ENCODE measurements around the gene AKAP7.

AKAP7 gene

GRCh38 chr6:131161987-131162386, 26.7 kb downstream of the AKAP7 start:
- no peak overlapping the region for H3K27ac Mint-ChIP-seq
- no peak overlapping the region for H3K4me3 Mint-ChIP-seq
- ATAC-seq: no peak
- H3K4me1 Mint-ChIP-seq: no peaks in the 10 kb centered on the region
- H3K27me3 Mint-ChIP-seq: no peaks in the 10 kb centered on the region
- peaks cover 13% of the 10 kb centered on the region for H3K36me3 Mint-ChIP-seq
- no peaks in the 10 kb centered on the region for H3K9me3 Mint-ChIP-seq

DNA sequence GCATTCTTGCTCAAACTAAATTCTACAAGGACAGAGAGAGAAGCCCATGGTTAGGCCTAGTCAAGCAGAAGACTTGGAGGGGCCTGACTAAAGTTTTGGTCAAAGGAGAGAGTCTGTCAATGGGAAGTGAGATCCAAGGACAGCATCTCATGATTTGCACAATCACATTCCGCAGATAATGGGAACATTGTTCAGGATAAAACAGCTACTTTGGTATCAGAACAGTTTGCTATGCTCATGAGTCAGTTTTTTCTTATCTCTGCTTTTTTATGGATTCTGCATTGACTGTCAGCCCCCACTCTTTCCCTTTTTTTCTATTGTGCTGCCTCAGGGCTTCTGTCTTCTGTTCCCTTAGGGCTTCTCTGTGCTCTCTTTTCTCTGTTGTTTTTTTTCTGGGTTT, 28.6 kb downstream of the AKAP7 start:
- H3K27ac Mint-ChIP-seq: no peak overlapping the region
- H3K4me1 Mint-ChIP-seq: no peaks in the 10 kb centered on the region
- no peak overlapping the region for H3K4me3 Mint-ChIP-seq
- ATAC-seq: no peak
- peaks cover 13% of the 10 kb centered on the region for H3K36me3 Mint-ChIP-seq
- no peaks in the 10 kb centered on the region for H3K27me3 Mint-ChIP-seq
- no peaks in the 10 kb centered on the region for H3K9me3 Mint-ChIP-seq

DNA sequence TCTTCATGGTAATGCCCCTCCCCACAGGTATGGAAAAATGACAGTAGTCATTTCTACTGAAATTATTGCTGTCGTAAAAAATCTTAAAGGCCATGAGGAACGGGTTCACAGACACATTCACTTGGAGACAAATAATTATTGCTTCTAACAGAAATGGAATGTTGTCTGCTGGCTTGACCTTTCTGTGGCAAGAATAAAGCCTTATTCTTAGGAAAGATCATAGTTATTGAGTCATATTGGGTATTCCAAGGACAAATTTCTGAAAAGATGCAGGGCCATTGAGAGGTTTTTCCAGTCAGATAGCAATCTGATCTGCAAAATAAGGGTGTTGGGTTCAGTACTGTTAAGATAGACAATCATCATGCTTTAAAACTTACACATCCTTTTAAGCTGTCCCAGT, 29.2 kb downstream of the AKAP7 start:
- H3K4me1 Mint-ChIP-seq: no peaks in the 10 kb centered on the region
- no peak overlapping the region for H3K27ac Mint-ChIP-seq
- no peak for ATAC-seq
- H3K27me3 Mint-ChIP-seq: no peaks in the 10 kb centered on the region
- H3K9me3 Mint-ChIP-seq: no peaks in the 10 kb centered on the region
- H3K4me3 Mint-ChIP-seq: no peak overlapping the region
- peaks cover 17% of the 10 kb centered on the region for H3K36me3 Mint-ChIP-seq

DNA sequence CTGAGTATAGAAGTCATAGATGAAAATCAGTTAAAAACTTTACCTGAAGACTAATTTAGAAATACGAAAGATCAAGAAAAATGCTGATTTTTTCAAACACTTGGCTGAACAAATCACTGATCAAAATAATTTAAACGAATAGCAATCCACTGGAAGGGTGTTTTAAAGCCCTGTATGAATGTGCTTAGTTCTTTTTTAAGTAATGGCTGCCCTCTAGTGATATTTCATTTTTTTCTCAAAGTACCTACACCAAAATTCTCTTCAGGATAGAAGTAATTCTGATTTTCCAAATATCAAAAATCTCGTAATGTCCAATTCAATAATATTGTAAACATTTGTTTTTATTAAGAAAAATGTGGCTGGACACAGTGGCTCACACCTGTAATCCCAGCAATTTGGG, 32.5 kb downstream of the AKAP7 start:
- Mint-ChIP-seq H3K27ac (no peak overlapping the region), H3K4me1 (no peaks in the 10 kb centered on the region), H3K4me3 (no peak overlapping the region), H3K27me3 (no peaks in the 10 kb centered on the region), H3K36me3 (peaks cover 17% of the 10 kb centered on the region), H3K9me3 (no peaks in the 10 kb centered on the region)
- no peak for ATAC-seq

- ATAC-seq: no peak
- H3K27ac Mint-ChIP-seq: no peak overlapping the region
These were observed 34.3 kb downstream of the AKAP7 start for GRCh38 chr6:131169613-131170012.

DNA sequence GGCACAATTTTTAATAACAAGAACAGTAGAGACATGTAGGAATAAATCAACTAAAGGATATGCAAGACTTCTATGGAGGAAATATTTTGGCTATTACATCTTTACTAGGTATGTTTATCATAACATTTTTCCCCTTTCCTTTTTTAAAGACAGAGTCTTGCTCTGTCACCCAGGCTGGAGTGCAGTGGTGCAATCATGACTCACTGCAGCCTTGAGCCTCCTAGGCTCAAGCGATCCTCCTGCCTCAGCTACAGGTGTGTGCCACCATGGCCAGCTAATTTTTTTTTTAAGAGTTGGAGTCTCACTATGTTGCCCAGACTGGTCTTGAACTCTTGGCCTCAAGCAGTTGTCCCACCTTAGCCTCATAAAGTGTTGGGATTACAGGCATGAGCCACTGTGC, 37.0 kb downstream of the AKAP7 start:
- no peak for ATAC-seq
- Mint-ChIP-seq H3K27ac (no peak overlapping the region), H3K27me3 (no peaks in the 10 kb centered on the region), H3K36me3 (peaks cover 5% of the 10 kb centered on the region), H3K4me3 (no peak overlapping the region), H3K4me1 (no peaks in the 10 kb centered on the region), H3K9me3 (no peaks in the 10 kb centered on the region)

More at GRCh38 chr6:131169613-131170012, 34.3 kb downstream of the AKAP7 start:
- H3K9me3 Mint-ChIP-seq: no peaks in the 10 kb centered on the region
- H3K27me3 Mint-ChIP-seq: no peaks in the 10 kb centered on the region
- H3K36me3 Mint-ChIP-seq: peaks cover 11% of the 10 kb centered on the region
- no peaks in the 10 kb centered on the region for H3K4me1 Mint-ChIP-seq
- H3K4me3 Mint-ChIP-seq: no peak overlapping the region

DNA sequence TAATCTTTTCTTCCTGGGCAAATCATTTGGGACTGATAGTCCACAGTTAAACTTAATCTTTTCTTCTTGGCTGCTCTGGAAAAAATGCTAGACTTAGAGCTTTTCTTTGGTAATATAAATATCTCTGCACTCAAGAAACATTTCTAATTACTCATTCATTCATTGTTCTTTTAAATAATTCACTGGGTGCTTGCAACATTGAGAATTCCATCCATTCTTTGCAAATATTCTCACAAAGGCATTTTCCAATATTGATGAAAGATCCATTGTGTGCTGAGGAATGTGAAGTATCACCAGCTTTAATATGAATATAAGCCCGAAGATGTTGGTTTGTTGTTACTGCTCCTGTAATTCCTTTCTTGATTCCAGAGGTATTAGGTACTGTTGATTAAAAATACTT, 38.4 kb downstream of the AKAP7 start:
- no peaks in the 10 kb centered on the region for H3K27me3 Mint-ChIP-seq
- no peak overlapping the region for H3K4me3 Mint-ChIP-seq
- peaks cover 7% of the 10 kb centered on the region for H3K36me3 Mint-ChIP-seq
- no peak overlapping the region for H3K27ac Mint-ChIP-seq
- H3K4me1 Mint-ChIP-seq: no peaks in the 10 kb centered on the region
- no peak for ATAC-seq
- no peaks in the 10 kb centered on the region for H3K9me3 Mint-ChIP-seq

GRCh38 chr6:131175564-131175963, 40.3 kb downstream of the AKAP7 start:
- no peaks in the 10 kb centered on the region for H3K4me1 Mint-ChIP-seq
- H3K27me3 Mint-ChIP-seq: no peaks in the 10 kb centered on the region
- no peak overlapping the region for H3K4me3 Mint-ChIP-seq
- no peaks in the 10 kb centered on the region for H3K9me3 Mint-ChIP-seq
- no peak for ATAC-seq
- peaks cover 6% of the 10 kb centered on the region for H3K36me3 Mint-ChIP-seq
- H3K27ac Mint-ChIP-seq: no peak overlapping the region

GRCh38 chr6:131177996-131178395, 42.7 kb downstream of the AKAP7 start:
- no peaks in the 10 kb centered on the region for H3K27me3 Mint-ChIP-seq
- no peak overlapping the region for H3K27ac Mint-ChIP-seq
- H3K9me3 Mint-ChIP-seq: no peaks in the 10 kb centered on the region
- H3K4me3 Mint-ChIP-seq: no peak overlapping the region
- peaks cover 3% of the 10 kb centered on the region for H3K4me1 Mint-ChIP-seq
- no peak for ATAC-seq
- H3K36me3 Mint-ChIP-seq: peaks cover 6% of the 10 kb centered on the region

DNA sequence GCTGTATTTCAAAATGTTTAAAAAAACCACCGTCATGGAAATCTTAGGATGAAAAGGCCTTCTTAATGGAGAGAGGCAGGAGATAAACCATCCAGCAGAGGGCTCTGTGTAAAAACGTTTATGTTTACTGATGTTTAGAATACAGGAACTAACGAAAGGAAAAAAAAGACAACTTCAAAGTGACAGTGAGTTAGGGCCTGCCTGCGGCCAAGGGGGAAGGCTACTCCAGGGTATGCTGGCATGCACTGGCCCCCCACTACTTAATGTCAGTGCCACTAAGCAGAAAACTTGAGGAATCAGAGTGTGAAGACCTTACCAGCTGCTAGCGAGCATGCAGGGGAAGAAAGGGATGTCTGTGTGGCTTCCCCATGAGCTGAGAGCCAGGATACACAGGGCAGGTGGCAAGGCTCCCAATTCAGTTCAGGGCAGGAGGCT, 47.7 kb downstream of the AKAP7 start:
- no peak for ATAC-seq
- Mint-ChIP-seq H3K4me1 (peaks cover 6% of the 10 kb centered on the region), H3K27me3 (no peaks in the 10 kb centered on the region), H3K9me3 (no peaks in the 10 kb centered on the region), H3K36me3 (peaks cover 6% of the 10 kb centered on the region), H3K27ac (peak overlapping the region; percentile 65), H3K4me3 (no peak overlapping the region)

GRCh38 chr6:131183427-131184095, 48.3 kb downstream of the AKAP7 start:
- Mint-ChIP-seq H3K9me3 (no peaks in the 10 kb centered on the region), H3K27me3 (no peaks in the 10 kb centered on the region), H3K27ac (peak overlapping the region; percentile 65), H3K4me1 (peaks cover 6% of the 10 kb centered on the region), H3K36me3 (peaks cover 5% of the 10 kb centered on the region), H3K4me3 (no peak overlapping the region)
- ATAC-seq: no peak

DNA sequence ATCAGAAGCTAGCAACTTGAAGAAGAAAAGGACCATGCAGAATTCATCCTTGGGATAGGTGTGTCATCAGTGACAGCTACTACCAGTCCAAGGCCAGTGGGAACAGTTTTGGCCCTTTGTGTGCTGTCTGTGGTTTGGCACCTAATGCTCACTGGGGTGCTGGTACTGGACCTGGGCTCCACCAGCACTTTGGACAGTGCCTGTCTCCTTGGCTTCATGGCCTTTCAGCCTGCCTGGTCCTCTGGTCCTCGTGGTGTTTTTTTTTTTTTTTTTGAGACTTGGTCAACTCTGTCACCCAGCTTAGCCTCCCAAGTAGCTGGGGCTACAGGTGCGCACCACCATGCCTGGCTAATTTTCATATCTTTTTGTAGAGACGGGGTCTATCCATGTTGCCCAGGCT, 56.3 kb downstream of the AKAP7 start:
- no peak for ATAC-seq
- Mint-ChIP-seq H3K36me3 (peaks cover 35% of the 10 kb centered on the region), H3K4me1 (peaks cover 5% of the 10 kb centered on the region), H3K4me3 (no peak overlapping the region), H3K9me3 (peaks cover 11% of the 10 kb centered on the region), H3K27me3 (no peaks in the 10 kb centered on the region), H3K27ac (no peak overlapping the region)

GRCh38 chr6:131197716-131198115, 62.4 kb downstream of the AKAP7 start:
- Mint-ChIP-seq H3K27me3 (no peaks in the 10 kb centered on the region), H3K9me3 (peaks cover 3% of the 10 kb centered on the region), H3K4me1 (peaks cover 24% of the 10 kb centered on the region), H3K36me3 (peaks cover 23% of the 10 kb centered on the region), H3K4me3 (no peak overlapping the region), H3K27ac (peak overlapping the region; percentile 9)
- no peak for ATAC-seq

GRCh38 chr6:131199568-131200272, 64.5 kb downstream of the AKAP7 start:
- H3K27me3 Mint-ChIP-seq: no peaks in the 10 kb centered on the region
- H3K4me3 Mint-ChIP-seq: peak overlapping the region; percentile 39
- ATAC-seq: peak; percentile 100
- peaks cover 24% of the 10 kb centered on the region for H3K4me1 Mint-ChIP-seq
- H3K36me3 Mint-ChIP-seq: peaks cover 3% of the 10 kb centered on the region
- peak overlapping the region; percentile 47 for H3K27ac Mint-ChIP-seq
- no peaks in the 10 kb centered on the region for H3K9me3 Mint-ChIP-seq

GRCh38 chr6:131205481-131206244, 70.4 kb downstream of the AKAP7 start:
- H3K27me3 Mint-ChIP-seq: no peaks in the 10 kb centered on the region
- peaks cover 6% of the 10 kb centered on the region for H3K36me3 Mint-ChIP-seq
- H3K4me1 Mint-ChIP-seq: peaks cover 8% of the 10 kb centered on the region
- H3K9me3 Mint-ChIP-seq: no peaks in the 10 kb centered on the region
- no peak overlapping the region for H3K4me3 Mint-ChIP-seq
- peak overlapping the region; percentile 3 for H3K27ac Mint-ChIP-seq
- no peak for ATAC-seq

Measured in stimulated activated memory B cell treated with anti-CD40 and anti-IgM and Interleukin-4, amounts not matched to agents 10 μg/mL and 1 μg/mL and 100 μg/mL, for 72 hours (primary cell).